HL-60 (cell line): ENCODE results near the gene CYP26B1.

Source experiments
- CTCF ChIP-seq: IDR thresholded peaks from one replicate; pipeline ENCODE4 v1.5.1; 2011; ENCODE audit warnings: low read length, control low read depth, inconsistent platforms; ENCODE audit not compliant: insufficient read depth
- POLR2AphosphoS5 ChIP-seq: IDR thresholded peaks from 2 replicates; pipeline ENCODE4 v1.6.1; 2012; ENCODE audit warnings: low read depth

DNA sequence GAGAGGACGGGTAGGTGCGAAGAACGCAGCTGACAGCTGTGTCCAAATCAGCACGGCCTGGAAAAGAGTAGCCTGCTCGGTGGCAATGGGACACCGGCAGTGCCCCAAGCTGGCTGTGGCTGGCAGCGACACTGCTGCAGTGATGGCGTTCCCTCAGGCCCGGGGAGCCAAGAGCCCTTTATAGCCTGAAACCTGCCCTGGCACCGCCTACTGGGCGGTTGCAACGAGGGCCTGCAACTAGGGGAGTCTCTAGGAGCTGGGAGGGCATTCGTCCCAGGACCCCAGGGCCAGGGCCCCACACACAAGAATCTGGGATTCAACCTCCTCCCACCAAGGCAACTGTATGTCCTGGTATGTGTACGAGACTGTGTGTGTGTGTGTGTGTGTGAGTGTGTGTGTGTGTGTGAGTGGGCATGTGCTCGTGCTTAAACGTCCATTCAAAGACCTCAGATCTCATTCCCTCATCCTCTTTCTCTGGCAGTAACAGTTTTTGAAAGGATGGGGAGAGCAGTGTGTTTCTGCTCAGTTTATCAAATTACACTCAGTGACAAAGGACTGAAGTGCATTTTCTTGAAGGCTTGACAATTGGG, 6.8 kb upstream of the CYP26B1 start:
- TF ChIP-seq CTCF, result no peak
- TF ChIP-seq POLR2AphosphoS5, result no peak
